ENCODE measurements around the gene CEMIP2. TPM values are rescaled to one million over a fixed set of nuclear protein-coding genes. Genes with fewer than 3 reads are reported as not detected.

Gene CEMIP2
- total RNA-seq, 1 donor from 2014 or later = 58.1 TPM

- no peaks in the 10 kb centered on the region for H3K27me3 Mint-ChIP-seq
- no peak for TF ChIP-seq CTCF (conservative IDR thresholded peaks at IDR 0.05)
- no peak overlapping the region for H3K4me3 Mint-ChIP-seq
- H3K4me1 Mint-ChIP-seq (ENCODE audit: unreplicated experiment) = peaks cover 20% of the 10 kb centered on the region
- no peak for DNase-seq (ENCODE audit: extremely low spot score, unreplicated experiment)
- H3K27ac Mint-ChIP-seq = no peak overlapping the region
- peaks cover 51% of the 10 kb centered on the region for H3K36me3 Mint-ChIP-seq
- H3K9me3 Mint-ChIP-seq = no peaks in the 10 kb centered on the region
Observed at GRCh38 chr9:71734950-71735349, 33.4 kb downstream of the CEMIP2 start.

- H3K27ac Mint-ChIP-seq = peak overlapping the region; percentile 74
- peaks cover 17% of the 10 kb centered on the region for H3K4me1 Mint-ChIP-seq (ENCODE audit: unreplicated experiment)
- no peaks in the 10 kb centered on the region for H3K9me3 Mint-ChIP-seq
- DNase-seq (ENCODE audit: extremely low spot score, unreplicated experiment) = no peak
- no peak for TF ChIP-seq CTCF (conservative IDR thresholded peaks at IDR 0.05)
- peak overlapping the region; percentile 42 for H3K4me3 Mint-ChIP-seq
- no peaks in the 10 kb centered on the region for H3K27me3 Mint-ChIP-seq
- H3K36me3 Mint-ChIP-seq = peaks cover 50% of the 10 kb centered on the region
Observed at GRCh38 chr9:71733176-71733575, 35.1 kb downstream of the CEMIP2 start.

- TF ChIP-seq CTCF (conservative IDR thresholded peaks at IDR 0.05) = no peak
- peaks cover 17% of the 10 kb centered on the region for H3K4me1 Mint-ChIP-seq (ENCODE audit: unreplicated experiment)
Observed at GRCh38 chr9:71729816-71730526, 38.3 kb downstream of the CEMIP2 start.

GRCh38 chr9:71726723-71727122, 41.6 kb downstream of the CEMIP2 start:
- H3K4me3 Mint-ChIP-seq = no peak overlapping the region

More at GRCh38 chr9:71729816-71730526, 38.3 kb downstream of the CEMIP2 start:
- no peaks in the 10 kb centered on the region for H3K9me3 Mint-ChIP-seq
- H3K36me3 Mint-ChIP-seq = peaks cover 46% of the 10 kb centered on the region
- H3K27ac Mint-ChIP-seq = peak overlapping the region; percentile 70
- H3K4me3 Mint-ChIP-seq = peak overlapping the region; percentile 53
- no peak for DNase-seq (ENCODE audit: extremely low spot score, unreplicated experiment)
- no peaks in the 10 kb centered on the region for H3K27me3 Mint-ChIP-seq

GRCh38 chr9:71725590-71726338, 42.5 kb downstream of the CEMIP2 start:
- peaks cover 40% of the 10 kb centered on the region for H3K36me3 Mint-ChIP-seq
- peaks cover 5% of the 10 kb centered on the region for H3K4me1 Mint-ChIP-seq (ENCODE audit: unreplicated experiment)
- no peak for TF ChIP-seq CTCF (conservative IDR thresholded peaks at IDR 0.05)
- no peaks in the 10 kb centered on the region for H3K9me3 Mint-ChIP-seq
- no peak overlapping the region for H3K27ac Mint-ChIP-seq
- no peak for DNase-seq (ENCODE audit: extremely low spot score, unreplicated experiment)
- no peaks in the 10 kb centered on the region for H3K27me3 Mint-ChIP-seq
- H3K4me3 Mint-ChIP-seq = no peak overlapping the region

More at GRCh38 chr9:71726723-71727122, 41.6 kb downstream of the CEMIP2 start:
- DNase-seq (ENCODE audit: extremely low spot score, unreplicated experiment) = no peak
- no peak for TF ChIP-seq CTCF (conservative IDR thresholded peaks at IDR 0.05)
- peaks cover 5% of the 10 kb centered on the region for H3K4me1 Mint-ChIP-seq (ENCODE audit: unreplicated experiment)
- H3K36me3 Mint-ChIP-seq = peaks cover 43% of the 10 kb centered on the region
- H3K9me3 Mint-ChIP-seq = no peaks in the 10 kb centered on the region
- H3K27ac Mint-ChIP-seq = no peak overlapping the region
- no peaks in the 10 kb centered on the region for H3K27me3 Mint-ChIP-seq

Data from type B pancreatic cell (in vitro differentiated cells).